ENCODE data around the gene TECPR2. TPM values are rescaled to one million over a fixed set of nuclear protein-coding genes. Genes with fewer than 3 reads are reported as not detected.
A peak's percentile ranks its signal among the peaks of the same experiment; 100 is the strongest.

The TECPR2 gene
- total and polyA plus RNA-seq, 8 donors, result 11.6 to 30.1 (median 16.2) TPM

DNA sequence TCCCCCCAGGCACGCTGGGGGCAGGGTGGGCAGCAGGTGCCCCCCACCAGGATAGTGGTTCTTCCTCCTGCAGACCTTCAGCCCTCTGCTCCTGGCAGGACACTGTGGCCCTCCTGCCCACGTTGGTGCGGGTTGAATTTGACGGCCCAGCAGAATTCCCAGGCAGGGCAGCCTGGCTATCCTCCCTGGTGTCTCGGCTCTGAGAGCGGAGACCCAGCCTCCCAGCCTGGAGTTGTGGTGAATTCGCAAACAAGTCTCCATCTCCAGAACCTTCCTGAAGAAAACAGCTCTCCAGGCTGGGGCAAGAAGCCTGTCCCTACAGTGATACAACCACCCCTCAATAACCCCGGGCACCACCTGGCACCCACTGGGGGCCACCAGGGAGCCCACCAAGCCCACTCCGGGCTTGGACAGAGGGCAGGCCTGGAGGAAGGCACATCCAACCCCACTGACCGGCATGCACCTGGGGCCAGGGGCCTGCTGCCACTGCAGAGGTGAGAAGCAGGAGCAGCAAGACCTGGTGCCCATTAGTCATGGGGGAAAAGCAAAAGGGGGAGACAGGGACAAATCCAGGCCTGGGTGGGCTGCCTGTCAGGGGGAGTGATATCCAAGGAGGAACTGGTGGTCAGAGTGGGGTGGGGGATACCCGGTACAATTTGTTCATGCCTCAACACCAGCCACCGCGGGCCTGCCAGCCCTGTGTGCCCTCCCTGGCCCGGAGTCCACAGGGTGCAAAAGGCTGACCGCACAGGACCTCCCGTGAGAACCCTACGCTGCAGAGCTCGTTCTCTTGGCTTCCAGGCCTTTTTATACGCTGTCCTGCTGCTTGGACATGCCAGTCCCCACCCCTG is 143.3 kb downstream of the TECPR2 start:
- no peak overlapping the region for H3K4me3 ChIP-seq
- H3K27ac ChIP-seq, result no peak overlapping the region
- peaks cover 0 to 25% of the 10 kb centered on the region in 2 donors for H3K4me1 ChIP-seq
- intact Hi-C loops (cut with DNase I), result no loop called here
- no peaks in the 10 kb centered on the region for H3K27me3 ChIP-seq
- H3K36me3 ChIP-seq, result peaks cover 0 to 11% of the 10 kb centered on the region in 2 donors
- DNase-seq, result no peak
- no peak for ATAC-seq
- H3K9me3 ChIP-seq, result no peaks in the 10 kb centered on the region
- TF ChIP-seq, protein P1, sequence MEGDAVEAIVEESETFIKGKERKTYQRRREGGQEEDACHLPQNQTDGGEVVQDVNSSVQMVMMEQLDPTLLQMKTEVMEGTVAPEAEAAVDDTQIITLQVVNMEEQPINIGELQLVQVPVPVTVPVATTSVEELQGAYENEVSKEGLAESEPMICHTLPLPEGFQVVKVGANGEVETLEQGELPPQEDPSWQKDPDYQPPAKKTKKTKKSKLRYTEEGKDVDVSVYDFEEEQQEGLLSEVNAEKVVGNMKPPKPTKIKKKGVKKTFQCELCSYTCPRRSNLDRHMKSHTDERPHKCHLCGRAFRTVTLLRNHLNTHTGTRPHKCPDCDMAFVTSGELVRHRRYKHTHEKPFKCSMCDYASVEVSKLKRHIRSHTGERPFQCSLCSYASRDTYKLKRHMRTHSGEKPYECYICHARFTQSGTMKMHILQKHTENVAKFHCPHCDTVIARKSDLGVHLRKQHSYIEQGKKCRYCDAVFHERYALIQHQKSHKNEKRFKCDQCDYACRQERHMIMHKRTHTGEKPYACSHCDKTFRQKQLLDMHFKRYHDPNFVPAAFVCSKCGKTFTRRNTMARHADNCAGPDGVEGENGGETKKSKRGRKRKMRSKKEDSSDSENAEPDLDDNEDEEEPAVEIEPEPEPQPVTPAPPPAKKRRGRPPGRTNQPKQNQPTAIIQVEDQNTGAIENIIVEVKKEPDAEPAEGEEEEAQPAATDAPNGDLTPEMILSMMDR (IDR thresholded peaks at IDR 0.05), result no peak

DNA sequence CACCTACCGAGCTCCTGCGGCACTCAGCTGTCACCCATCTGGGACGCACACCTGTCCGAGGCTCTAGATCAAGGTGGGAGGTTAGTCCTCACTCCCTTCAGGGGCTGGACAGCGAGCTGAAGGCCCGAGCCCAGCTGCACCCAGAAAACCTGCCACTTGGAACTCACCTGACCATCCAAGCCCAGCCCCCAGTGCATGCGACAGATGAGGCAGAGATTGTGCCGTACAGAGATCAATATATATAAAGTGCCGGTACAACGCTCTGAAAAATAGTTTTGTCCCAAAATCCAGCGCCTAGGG is 143.8 kb downstream of the TECPR2 start:
- peaks cover 0 to 11% of the 10 kb centered on the region in 2 donors for H3K36me3 ChIP-seq
- TF ChIP-seq, protein P1 (IDR thresholded peaks at IDR 0.05), result no peak
- H3K9me3 ChIP-seq, result no peaks in the 10 kb centered on the region
- intact Hi-C loops (cut with DNase I), result no loop called here
- peaks cover 0 to 26% of the 10 kb centered on the region in 2 donors for H3K4me1 ChIP-seq
- no peak for ATAC-seq
- no peak overlapping the region for H3K27ac ChIP-seq
- no peak for DNase-seq
- no peak overlapping the region for H3K4me3 ChIP-seq
- no peaks in the 10 kb centered on the region for H3K27me3 ChIP-seq

DNA sequence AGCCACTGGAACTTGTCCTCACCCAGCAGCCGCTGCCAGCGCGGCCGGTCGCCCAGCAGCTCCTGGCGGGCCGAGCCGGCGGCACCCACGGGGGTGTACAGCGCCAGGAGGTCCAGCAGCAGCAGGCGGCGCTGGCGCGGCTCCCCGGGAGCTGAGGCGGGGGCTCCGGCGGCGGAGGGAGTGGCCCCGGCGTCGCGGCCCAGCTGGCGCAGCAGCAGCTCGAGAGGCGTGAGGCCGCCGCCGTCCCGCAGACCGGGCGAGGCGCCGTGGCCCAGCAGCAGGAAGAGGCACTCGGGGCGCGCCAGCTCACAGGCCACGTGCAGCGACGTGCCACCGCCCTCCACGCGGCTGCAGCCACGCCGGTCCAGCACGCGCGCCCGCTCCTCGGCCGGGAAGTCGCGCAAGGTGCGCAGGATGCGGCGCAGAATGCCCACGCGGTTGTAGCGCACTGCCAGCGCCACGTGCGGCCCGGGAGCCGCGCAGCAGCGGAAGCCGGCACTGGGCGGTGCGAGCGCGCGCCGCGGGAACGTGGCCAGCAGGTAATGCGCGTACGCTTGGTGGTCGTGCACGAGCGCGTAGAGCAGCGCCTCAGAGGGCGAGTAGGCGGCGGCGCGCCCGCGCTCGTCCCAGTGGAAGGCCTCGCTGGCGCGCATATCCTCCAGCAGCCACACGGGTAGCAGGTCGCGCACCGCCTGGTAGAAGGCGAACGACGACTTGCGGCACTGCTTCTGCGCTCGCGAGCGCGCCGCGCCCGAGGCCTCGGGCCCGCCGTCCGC is 144.5 kb downstream of the TECPR2 start:
- ATAC-seq, result no peak
- H3K36me3 ChIP-seq, result peaks cover 0 to 11% of the 10 kb centered on the region in 2 donors
- TF ChIP-seq, protein P1 (IDR thresholded peaks at IDR 0.05), result no peak
- intact Hi-C loops (cut with DNase I), result no loop called here
- H3K4me3 ChIP-seq, result no peak overlapping the region
- H3K9me3 ChIP-seq, result no peaks in the 10 kb centered on the region
- no peak overlapping the region for H3K27ac ChIP-seq
- H3K4me1 ChIP-seq, result peaks cover 0 to 26% of the 10 kb centered on the region in 2 donors
- no peaks in the 10 kb centered on the region for H3K27me3 ChIP-seq
- no peak for DNase-seq

DNA sequence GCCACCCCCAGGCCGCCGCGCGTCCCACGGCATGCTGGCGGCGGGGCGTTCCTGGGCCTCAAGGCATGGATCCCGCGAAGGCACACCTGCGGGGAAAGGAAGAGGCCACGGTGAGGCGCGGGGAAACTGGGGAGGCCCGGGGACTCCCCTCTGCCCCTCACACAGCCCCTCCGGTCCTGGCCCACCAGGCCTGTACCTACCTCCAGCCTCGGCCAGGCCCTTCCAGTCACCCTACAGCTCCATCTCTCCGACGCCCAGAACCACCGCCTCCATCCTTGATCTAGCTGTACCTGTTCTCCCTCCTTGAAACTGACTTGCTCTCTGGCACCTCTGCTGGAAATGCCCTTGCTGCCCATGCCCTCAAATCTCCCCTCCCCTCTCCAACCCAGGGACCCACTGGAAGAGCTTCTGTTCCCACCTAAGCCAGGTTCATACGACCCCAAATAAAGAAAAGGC is 145.1 kb downstream of the TECPR2 start:
- Histone ChIP-seq H3K36me3 (peaks cover 0 to 11% of the 10 kb centered on the region in 2 donors), H3K4me3 (no peak overlapping the region), H3K9me3 (no peaks in the 10 kb centered on the region), H3K27me3 (no peaks in the 10 kb centered on the region), H3K4me1 (peaks cover 0 to 26% of the 10 kb centered on the region in 2 donors), H3K27ac (no peak overlapping the region)
- TF ChIP-seq, protein P1 (IDR thresholded peaks at IDR 0.05), result no peak
- ATAC-seq (no peak), DNase-seq (no peak)
- intact Hi-C loops (cut with DNase I), result no loop called here

DNA sequence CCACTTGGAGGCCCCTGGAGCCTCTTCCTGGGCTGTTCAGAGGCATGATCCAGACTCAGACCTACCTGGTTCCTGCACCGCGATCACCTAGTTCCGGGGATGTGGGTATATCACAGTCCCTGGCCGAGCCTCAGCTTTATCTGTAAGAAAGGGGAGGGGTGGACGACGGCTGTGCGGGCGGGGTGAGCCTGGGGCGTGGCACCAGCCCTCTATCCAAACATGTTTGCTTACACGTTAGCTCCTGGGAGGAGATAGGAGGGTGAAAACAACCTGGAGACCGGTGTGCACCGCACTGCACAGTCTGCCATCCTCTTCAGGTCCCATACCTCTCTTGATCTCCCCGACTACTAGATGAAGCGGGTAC is 145.7 kb downstream of the TECPR2 start:
- Histone ChIP-seq H3K4me1 (peaks cover 0 to 26% of the 10 kb centered on the region in 2 donors), H3K36me3 (peaks cover 0 to 11% of the 10 kb centered on the region in 2 donors), H3K9me3 (no peaks in the 10 kb centered on the region), H3K27ac (peak overlapping the region; percentile 47 to 67), H3K27me3 (no peaks in the 10 kb centered on the region), H3K4me3 (peak overlapping the region; percentile 40 to 53)
- TF ChIP-seq, protein P1 (IDR thresholded peaks at IDR 0.05), result no peak
- ATAC-seq (peak; percentile 19), DNase-seq (no peak)
- intact Hi-C loops (cut with DNase I), result no loop called here
